Pons (tissue), 1 donor: ENCODE results near the gene CDHR2.

Source experiments
- DNase-seq: peaks from one replicate; pipeline ENCODE4 v3.0.0-alpha.2; 2016; ENCODE audit warnings: low spot score

CDHR2 gene, protein sequence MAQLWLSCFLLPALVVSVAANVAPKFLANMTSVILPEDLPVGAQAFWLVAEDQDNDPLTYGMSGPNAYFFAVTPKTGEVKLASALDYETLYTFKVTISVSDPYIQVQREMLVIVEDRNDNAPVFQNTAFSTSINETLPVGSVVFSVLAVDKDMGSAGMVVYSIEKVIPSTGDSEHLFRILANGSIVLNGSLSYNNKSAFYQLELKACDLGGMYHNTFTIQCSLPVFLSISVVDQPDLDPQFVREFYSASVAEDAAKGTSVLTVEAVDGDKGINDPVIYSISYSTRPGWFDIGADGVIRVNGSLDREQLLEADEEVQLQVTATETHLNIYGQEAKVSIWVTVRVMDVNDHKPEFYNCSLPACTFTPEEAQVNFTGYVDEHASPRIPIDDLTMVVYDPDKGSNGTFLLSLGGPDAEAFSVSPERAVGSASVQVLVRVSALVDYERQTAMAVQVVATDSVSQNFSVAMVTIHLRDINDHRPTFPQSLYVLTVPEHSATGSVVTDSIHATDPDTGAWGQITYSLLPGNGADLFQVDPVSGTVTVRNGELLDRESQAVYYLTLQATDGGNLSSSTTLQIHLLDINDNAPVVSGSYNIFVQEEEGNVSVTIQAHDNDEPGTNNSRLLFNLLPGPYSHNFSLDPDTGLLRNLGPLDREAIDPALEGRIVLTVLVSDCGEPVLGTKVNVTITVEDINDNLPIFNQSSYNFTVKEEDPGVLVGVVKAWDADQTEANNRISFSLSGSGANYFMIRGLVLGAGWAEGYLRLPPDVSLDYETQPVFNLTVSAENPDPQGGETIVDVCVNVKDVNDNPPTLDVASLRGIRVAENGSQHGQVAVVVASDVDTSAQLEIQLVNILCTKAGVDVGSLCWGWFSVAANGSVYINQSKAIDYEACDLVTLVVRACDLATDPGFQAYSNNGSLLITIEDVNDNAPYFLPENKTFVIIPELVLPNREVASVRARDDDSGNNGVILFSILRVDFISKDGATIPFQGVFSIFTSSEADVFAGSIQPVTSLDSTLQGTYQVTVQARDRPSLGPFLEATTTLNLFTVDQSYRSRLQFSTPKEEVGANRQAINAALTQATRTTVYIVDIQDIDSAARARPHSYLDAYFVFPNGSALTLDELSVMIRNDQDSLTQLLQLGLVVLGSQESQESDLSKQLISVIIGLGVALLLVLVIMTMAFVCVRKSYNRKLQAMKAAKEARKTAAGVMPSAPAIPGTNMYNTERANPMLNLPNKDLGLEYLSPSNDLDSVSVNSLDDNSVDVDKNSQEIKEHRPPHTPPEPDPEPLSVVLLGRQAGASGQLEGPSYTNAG (N-terminal part only)

DNA sequence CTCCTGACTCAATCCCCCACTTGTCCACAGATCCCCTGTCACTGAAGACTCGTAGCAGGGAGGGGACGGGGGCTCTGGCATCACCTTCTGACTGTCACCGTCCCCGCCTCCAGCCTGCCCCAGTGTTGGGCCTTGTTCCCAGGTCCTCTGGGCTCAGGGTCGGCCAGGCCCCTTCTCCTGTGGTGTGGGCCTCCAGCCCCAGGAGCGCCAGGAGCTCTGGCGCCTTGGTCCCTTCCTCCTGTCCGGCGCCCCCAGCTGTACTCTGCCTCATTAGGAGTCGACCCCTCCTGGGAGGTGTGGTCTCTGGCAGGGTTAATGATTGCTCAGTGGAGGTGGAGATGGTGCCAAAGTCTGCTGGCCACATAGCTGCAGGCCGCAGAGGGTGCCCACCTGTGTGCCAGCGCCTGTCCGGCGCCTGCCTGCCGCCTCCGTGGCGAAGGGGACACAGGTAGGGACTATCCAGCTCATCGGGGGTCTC is at the start of gene CDHR2:
Gene CDHR2, plus strand, starts transcription at position 376 of the 478 bp plus-strand sequence. CDS start 16,011 bp downstream, outside the sequence.
- no peak for DNase-seq

DNA sequence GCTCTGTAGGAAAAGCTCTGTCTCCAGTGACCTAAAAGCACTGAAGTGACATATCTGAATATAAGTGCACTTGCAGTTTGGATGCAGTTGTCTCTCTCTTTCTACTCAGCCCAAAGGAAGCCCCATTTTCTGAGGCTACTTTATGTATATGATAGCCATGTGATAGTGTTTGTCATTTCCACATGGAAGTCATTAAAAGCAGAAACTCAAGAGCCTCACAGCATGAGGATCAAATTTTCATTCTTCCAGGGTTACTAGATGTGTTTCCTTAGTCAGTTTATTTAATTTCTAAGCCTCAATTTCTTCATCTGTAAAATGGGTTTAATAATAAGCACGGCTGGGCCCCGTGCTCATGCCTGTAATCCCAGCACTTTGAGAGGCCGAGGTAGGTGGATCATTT is 48.6 kb upstream of the CDHR2 start:
- DNase-seq, result no peak

DNA sequence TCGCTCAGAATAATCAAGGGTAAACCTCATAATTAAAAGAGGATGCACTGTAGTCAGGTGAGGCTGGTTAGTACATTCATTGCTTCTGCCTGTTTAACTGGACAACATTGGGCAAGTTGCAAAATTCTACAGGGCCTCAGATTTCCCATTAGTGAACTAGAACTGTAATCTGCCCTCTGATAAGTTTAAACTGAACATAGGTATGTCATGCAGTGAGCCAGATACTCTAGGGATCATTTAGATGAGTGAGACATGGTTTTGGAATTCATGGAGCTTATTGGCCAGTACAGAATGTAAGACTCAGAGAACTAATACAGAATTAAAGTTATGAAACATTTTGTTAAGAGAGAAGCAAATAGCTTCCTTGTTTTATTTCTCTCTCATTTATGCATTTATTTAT is 47.8 kb upstream of the CDHR2 start:
- DNase-seq, result no peak

DNA sequence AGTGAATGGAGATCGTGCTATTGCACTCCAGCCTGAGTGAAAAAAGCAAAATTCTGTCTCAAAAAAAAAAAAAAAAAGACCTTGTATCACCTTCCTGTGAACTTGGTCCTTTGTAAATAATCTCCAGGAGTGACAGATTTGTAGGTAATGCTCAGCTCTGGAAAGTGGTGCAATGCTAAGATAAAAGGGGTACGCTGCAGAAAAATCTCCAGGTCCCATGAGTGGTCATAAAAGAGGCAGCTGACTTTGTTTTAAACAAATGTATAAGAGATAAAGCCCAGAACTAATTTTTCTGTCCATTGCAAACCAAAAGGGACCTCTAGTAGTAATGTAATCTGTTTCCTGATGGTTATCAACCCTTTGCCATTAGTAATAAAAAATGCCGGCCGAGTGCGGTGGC is 45.6 kb upstream of the CDHR2 start:
- DNase-seq, result no peak

DNA sequence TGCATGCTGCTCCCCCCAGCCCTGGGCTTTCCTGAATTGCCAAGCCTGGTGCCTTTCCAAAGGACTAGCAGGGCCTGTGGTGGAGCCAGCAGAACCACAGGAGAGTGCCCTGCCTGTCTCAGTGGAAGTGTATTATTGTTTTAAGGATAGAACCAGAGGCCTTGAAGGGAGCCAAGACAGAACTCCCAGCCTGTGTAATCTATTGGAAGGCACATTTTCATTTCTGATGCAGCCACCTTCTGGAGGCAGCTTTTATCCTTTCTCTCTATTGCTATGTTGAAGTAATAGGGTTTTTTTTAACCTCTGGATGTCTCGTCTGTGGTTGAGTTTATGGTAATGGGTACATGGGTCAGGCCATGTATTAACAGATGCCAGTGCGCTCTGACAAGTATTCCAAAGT is 41.2 kb upstream of the CDHR2 start:
- no peak for DNase-seq

- no peak for DNase-seq
Observed at GRCh38 chr5:176508603-176509002, 40.5 kb upstream of the CDHR2 start.

- no peak for DNase-seq
Observed at GRCh38 chr5:176513788-176514187, 35.4 kb upstream of the CDHR2 start.

GRCh38 chr5:176514244-176514950 is 34.7 kb upstream of the CDHR2 start:
- no peak for DNase-seq

GRCh38 chr5:176515396-176515795 is 33.7 kb upstream of the CDHR2 start:
- DNase-seq, result no peak

DNA sequence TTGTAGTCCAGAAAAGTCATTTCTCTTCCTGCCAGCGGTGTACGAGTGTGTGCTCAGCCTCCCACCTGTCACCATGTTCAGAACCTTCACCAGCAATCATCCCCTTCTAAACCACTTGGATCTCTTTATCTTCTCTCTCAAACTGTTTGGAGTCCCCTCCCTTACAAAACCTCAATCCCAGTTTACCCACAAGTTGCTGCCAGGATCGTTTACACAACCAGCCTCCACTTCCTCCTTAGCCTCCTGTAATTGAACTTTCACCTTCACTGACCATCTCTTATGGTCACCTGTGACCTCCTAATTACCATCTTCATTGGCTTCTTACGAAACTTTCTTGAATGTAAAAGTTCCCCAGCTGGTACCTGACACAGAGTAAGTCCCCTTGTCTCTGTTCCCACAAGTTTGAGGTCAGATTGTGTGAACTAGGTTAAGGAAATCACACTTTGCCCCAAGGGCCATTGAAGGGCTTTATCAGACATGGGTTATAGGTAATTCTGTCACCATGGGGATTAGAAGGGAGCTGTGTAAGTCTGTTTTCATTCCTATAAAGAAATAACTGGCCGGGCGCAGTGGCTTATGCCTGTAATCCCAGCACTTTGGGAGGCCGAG is 32.0 kb upstream of the CDHR2 start:
- DNase-seq, result no peak

DNA sequence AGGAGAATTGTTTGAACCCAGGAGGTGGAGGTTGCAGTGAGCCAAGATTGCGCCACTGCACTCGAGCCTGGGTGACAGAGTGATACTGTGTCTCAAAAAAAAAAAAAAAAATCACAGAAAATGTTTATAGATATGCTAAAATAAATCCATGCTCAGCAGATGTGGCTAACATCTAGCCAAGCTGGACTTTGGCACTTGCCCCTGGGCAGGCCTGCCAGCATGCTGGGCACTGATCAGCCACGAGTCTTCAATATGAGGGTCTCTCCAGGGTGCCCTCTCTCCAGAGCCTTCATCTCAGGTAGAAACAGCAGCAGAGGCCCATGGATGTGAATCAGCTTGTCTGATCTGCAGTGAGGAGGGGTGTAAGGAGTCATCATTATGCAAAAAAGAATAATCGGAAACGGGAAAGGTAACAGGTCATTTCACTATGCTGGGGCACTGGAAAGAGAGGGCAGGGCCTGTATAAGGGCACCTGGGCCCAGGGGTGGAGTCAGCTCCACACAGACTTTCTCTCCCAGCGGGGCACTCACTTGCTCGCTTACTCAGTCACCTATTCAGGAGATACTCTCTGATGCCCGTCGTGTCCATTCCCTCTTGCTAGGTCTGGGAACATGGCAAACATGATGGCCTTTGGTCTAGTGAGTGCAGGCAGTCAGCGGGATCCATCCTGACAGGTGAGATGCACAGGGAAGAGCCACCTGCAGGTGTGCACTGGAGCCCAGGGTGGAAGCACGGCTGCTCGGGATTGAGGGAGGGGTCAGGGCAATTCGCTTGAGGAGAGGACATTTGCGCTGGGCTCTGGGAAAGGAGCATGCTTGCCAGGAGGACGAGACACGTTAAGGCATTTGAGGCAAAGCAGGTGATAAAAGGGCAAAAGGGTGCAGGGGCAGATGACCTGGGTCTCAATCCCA is 29.1 kb upstream of the CDHR2 start:
- DNase-seq, result no peak

GRCh38 chr5:176521286-176521685 is 27.9 kb upstream of the CDHR2 start:
- DNase-seq, result no peak

DNA sequence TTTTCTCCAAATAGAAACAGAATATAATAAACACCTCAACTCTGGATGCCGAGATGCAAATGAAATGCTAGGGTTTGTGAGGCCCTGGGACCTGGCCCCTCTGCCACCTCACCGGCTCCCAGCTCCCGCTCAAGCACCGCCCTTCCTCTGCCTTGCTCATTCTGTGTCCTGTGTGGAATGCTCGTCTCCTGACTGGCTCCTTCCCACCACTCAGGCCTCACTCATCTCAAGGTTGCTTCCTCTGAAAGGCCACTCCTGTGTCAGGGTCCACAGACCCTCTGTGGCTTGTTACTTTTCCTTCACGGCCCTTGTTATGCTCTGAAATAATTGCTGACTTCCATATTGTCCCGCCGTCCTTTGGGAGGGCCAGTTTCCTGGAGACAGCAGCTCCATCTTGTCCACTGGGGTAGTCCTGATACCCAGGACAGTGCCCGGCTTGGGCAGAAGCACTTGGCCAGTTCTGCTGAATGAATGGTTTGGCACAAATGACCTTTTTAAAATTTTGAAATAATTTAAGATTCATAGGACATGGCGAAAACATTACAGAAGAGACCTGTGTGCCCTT is 27.4 kb upstream of the CDHR2 start:
- no peak for DNase-seq

DNA sequence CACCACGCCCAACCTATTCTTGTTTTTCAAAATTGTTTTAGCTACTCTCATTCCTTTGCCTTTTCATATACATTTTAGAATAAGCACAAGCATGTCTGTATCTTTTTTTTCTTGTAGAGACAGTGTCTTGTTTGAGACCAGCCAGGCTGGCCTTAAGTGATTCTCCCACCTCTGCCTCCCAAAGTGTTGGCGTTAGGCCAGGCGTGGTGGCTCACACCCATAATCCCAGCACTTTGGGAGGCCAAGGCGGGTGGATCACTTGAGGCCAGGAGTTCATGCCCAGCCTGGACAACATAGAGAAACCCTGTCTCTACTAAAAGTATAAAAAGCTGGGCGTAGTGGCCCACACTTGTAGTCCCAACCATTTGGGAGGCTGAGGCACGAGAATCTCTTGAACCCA is 25.0 kb upstream of the CDHR2 start:
- DNase-seq, result no peak

DNA sequence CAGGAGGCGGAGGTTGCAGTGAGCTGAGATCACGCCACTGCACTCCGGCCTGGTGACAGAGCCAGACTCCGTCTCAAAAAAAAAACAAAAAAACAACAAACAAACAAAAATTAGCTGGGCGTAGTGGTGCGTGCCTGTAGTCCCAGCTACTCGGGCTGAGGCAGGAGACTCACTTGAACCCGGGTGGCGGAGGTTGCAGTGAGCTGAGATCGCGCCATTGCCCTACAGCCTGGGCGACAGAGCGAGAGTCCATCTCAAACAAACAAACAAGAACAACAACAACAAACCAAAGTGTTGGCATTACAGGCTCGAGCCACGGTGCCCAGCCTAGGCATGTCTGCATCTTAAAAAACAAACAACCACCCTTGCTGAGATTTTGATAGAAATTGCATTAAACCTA is 24.2 kb upstream of the CDHR2 start:
- DNase-seq, result no peak

- DNase-seq, result no peak
Observed at GRCh38 chr5:176525677-176526076, 23.5 kb upstream of the CDHR2 start.

DNA sequence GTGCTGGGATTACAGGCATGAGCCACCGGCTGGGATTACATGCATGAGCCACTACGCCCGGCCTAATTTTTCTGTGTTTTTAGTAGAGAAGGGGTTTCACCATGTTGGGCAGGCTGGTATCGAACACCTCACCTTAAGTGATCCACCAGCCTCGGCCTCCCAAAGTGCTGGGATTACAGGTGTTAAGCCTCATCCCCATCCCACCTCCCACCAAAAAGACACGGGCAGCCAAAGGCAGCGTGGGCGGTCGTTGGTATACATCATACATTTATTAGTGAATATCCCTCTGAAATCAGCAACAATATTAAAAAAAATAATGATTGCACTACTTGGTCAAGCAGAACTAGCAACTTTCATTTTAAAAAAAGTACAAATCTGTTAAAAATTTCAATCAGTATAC is 22.7 kb upstream of the CDHR2 start:
- no peak for DNase-seq

DNA sequence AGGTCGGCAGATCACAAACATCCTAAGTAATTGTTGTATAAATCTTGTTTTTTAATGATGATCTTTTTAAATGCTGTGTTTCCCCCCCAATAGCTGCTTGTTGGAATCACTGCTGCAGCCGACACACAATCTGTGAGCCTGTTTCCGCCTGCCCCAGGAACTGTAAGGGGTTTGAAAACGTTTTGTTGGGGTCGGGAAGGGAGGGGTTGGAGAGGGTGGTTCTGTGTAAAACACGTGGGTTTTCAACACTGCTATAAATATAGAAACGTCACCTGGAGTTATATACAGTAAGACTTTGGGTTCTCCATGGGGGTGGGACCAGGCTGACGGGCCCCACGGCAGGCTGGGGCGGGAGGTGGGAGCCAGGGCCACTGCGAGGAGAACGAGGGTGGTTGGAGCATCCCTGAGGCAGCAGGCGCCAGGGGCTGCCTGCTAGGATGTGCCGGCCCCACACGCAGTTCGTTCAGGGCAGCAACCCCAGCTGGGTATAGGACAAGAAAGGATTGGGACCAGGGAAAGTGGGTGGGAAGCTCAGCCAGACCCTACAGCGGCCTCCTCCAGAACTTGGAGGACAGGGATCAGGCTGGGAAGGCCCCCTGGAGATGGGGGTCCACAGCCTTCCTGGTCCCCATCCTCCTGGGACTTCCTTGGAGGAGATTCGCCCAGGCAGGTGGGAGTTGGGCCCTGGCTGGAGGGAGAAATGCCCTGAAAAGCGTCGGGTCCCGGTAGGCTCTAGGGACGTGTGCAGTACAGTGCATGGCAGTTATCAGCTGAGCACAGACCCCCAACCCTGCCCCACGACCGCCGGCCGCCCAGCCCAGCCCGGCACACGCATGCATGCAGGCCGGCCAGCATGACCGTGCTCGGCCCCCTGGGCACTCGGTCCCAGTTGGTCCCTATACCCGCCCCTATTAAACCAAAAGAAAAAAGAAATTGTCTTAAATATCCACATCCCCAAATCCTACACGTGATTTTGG is 21.6 kb upstream of the CDHR2 start:
- no peak for DNase-seq
